ENCODE measurements around the gene DDX42. TPM values are rescaled to one million over a fixed set of nuclear protein-coding genes. Genes with fewer than 3 reads are reported as not detected.

DDX42 gene
- total and polyA plus RNA-seq, 2 donors (not counting 1 experiment from before 2014, with no cell fraction given) = 61.6 to 170 TPM

- H3K4me2 ChIP-seq (replicated peaks; ENCODE audit: low read depth, low read length, poor library complexity, severe bottlenecking) = peak overlapping the region; percentile 62
- WGBS (ENCODE audit: insufficient coverage) = 28% methylated on average over 6 of the region's 7 CpGs
- DNase-seq = peak; percentile 15
- peaks cover 41 to 54% of the 10 kb centered on the region in 2 donors for H3K4me1 ChIP-seq (ENCODE audit: control insufficient read depth in 2 of 2, insufficient read depth in 2 of 2, low read length in 2 of 2)
- POLR2A ChIA-PET = interaction anchor here (0.8 to 0.9 kb wide), 2 partner anchors 9 to 65 kb away, joined by 4 to 8 read pairs; partner anchors contain the start of genes CCDC47 and DDX42
- CTCF ChIA-PET = interaction anchor here (0.7 to 2.2 kb wide), 7 partner anchors 9 to 572 kb away, joined by 3 to 15 read pairs (median 4); no protein-coding TSS in a partner anchor
- intact Hi-C loops (cut with micrococcal nuclease) = loop anchor here (5.0 kb wide), 1 partner anchor 411 kb away; no protein-coding TSS in a partner anchor
- no peaks in the 10 kb centered on the region for H3K9me3 ChIP-seq (ENCODE audit: control extremely low read depth in 1 of 3, control insufficient read depth in 2 of 3, insufficient read depth in 1 of 3, low read length in 2 of 3)
- H3K79me2 ChIP-seq (ENCODE audit: control insufficient read depth, insufficient read depth, low read length) = peaks cover 69% of the 10 kb centered on the region
- no peak for ATAC-seq (ENCODE audit: low read depth)
- peaks cover 72% of the 10 kb centered on the region for H4K20me1 ChIP-seq (ENCODE audit: control insufficient read depth, insufficient read depth, low read length, poor library complexity, severe bottlenecking)
- Mint-ChIP-seq H3K27me3 (no peaks in the 10 kb centered on the region), H3K4me3 (peak overlapping the region; percentile 34), H3K27ac (peak overlapping the region; percentile 59), H3K9me3 (ENCODE audit: insufficient read depth) (no peaks in the 10 kb centered on the region), H3K4me1 (peaks cover 49% of the 10 kb centered on the region)
- TF ChIP-seq CTCF (IDR thresholded peaks at IDR 0.05) = no peak
- TF ChIP-seq EZH2 (IDR thresholded peaks at IDR 0.05; ENCODE audit: borderline replicate concordance, insufficient read depth, low read depth, low read length, poor library complexity, severe bottlenecking) = no peak
- no peak overlapping the region for H3K4me3 ChIP-seq (ENCODE audit: control extremely low read depth in 1 of 5, extremely low read depth in 1 of 5, insufficient read depth in 1 of 5, low read depth in 2 of 5, low read length in 4 of 5)
- no peak overlapping the region for H2AFZ ChIP-seq (ENCODE audit: insufficient read depth, low read depth, low read length, poor library complexity, severe bottlenecking)
- H3K36me3 ChIP-seq (replicated peaks in 1 of 2; ENCODE audit: control extremely low read depth in 1 of 2, control insufficient read depth in 1 of 2, extremely low read depth in 1 of 2, insufficient read depth in 2 of 2, low read length in 1 of 2) = peaks cover 1 to 40% of the 10 kb centered on the region in 2 experiments
- peak overlapping the region; percentile 11 to 45 for H3K27ac ChIP-seq (ENCODE audit: low read length in 2 of 2)
- H3K9ac ChIP-seq (ENCODE audit: low read length) = peak overlapping the region; percentile 24
- no peaks in the 10 kb centered on the region for H3K27me3 ChIP-seq (replicated peaks in 1 of 4; ENCODE audit: control extremely low read depth in 1 of 4, control insufficient read depth in 3 of 4, insufficient read depth in 4 of 4, low read length in 3 of 4)
Observed at GRCh38 chr17:63838631-63839171, 64.7 kb downstream of the DDX42 start.
